GM13976 (cell line): ENCODE results near the gene MANSC1.
A peak's percentile ranks its signal among the peaks of the same experiment; 100 is the strongest.
"Not testable (repeated sequence)": the region's sequence is repeated elsewhere in the genome, so short reads cannot be mapped to it uniquely, and the experiment has no call there.

Source experiments
- DNase-seq: peaks from one replicate; pipeline ENCODE4 v3.0.0; 2012; ENCODE audit warnings: low spot score
- CTCF ChIP-seq: IDR thresholded peaks from 2 replicates; pipeline ENCODE4 v1.5.1; 2012; ENCODE audit warnings: borderline replicate concordance, mild to moderate bottlenecking; ENCODE audit not compliant: insufficient read depth; ENCODE audit errors: extremely low read depth, missing control alignments, control extremely low read depth
- in situ Hi-C: fragments of 300-500 bp; cut with MboI; formaldehyde crosslinking; loops from one replicate; pipeline ENCODE4 v1.12.0; 2022; ENCODE audit warnings: low sequenced_read_pairs, mixed read lengths, inconsistent platforms; ENCODE audit not compliant: unreplicated experiment

MANSC1 gene

GRCh38 chr12:12353807-12354206, 3.8 kb upstream of the MANSC1 start:
- DNase-seq, result no peak
- in situ Hi-C loops, result no loop called here
- TF ChIP-seq CTCF, result no peak

- in situ Hi-C loops, result no loop called here
- DNase-seq, result no peak
- TF ChIP-seq CTCF, result no peak
These were observed 3.2 kb upstream of the MANSC1 start for GRCh38 chr12:12353276-12353675.

- DNase-seq, in situ Hi-C loops: not testable (repeated sequence)
These were observed 1.6 kb upstream of the MANSC1 start for GRCh38 chr12:12351468-12352185.

GRCh38 chr12:12350868-12351463, 924 bp upstream of the MANSC1 start:
- in situ Hi-C loops, result no loop called here
- no peak for TF ChIP-seq CTCF

DNA sequence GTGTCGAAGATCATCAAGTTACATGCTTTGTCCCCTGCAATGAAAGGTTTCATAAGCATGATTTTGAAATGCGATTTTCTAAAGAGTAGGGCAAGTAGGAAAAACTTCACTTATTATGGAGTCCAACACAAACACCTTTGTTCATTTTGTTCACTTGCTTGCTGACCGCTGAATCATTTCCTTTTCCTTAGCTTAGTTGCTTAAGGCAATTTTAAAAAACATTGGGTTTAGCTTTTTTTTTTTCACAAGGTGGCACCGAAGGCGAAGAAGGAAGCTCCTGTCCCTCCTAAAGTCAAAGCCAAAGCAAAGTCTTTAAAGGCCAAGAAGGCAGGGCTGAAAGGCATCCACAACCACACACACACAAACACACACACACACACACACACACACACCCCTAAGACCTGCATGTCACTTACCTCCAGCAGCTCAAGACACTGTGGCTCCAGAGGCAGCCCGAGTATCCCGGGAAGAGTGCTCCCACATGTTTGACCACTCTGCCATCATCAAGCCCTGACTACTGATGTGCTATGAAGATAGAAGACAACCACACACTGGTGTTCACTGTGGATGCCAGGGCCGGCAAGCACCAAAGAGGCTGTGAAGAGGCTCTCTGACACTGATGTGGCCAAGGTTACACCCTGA, 11.4 kb downstream of the MANSC1 start:
- in situ Hi-C loops, result loop anchor here (10.0 to 25.0 kb wide), 2 partner anchors 254 to 776 kb away; no protein-coding TSS in a partner anchor
- no peak for DNase-seq
- no peak for TF ChIP-seq CTCF

More at GRCh38 chr12:12350868-12351463, 924 bp upstream of the MANSC1 start:
- no peak for DNase-seq

DNA sequence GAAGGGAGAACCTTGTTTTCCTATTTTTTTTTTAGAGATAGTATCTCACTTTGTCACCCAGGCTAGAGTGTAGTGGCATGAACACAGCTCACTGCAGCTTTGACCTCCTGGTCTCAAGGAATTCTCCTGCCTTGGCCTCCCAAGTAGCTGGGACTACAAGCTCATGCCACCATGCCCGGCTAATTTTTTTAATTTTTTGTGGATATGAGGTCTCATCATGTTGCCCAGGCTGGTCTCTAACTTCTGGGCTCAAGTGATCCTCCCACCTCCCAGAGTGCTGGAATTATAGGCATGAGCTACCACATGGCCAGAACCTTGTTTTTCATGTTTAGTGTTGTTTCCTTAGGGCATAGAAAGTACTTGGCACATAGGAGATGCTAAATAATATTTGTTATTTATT, 13.5 kb downstream of the MANSC1 start:
- no peak for TF ChIP-seq CTCF
- in situ Hi-C loops, result loop anchor here (10.0 to 25.0 kb wide), 2 partner anchors 252 to 774 kb away; no protein-coding TSS in a partner anchor
- no peak for DNase-seq

- DNase-seq, result peak; percentile 56
- in situ Hi-C loops, result loop anchor here (10.0 to 25.0 kb wide), 2 partner anchors 251 to 774 kb away; no protein-coding TSS in a partner anchor
These were observed 14.0 kb downstream of the MANSC1 start for GRCh38 chr12:12336049-12336411.

More at GRCh38 chr12:12336049-12336411, 14.0 kb downstream of the MANSC1 start:
- no peak for TF ChIP-seq CTCF
